DND-41 (cell line): ENCODE data around the gene MMP24.

Source experiments
- ATAC-seq: fragments of 200-7000 bp; cut with Tn5 transposase; 3 replicates; pipeline ENCODE4 v1.9.1; 2021; ENCODE audit warnings: low read depth; ENCODE audit not compliant: insufficient read depth
- DNase-seq: peaks from one replicate; pipeline ENCODE4 v3.0.0-alpha.2; 2020
- H2AFZ ChIP-seq: 2 replicates; pipeline ENCODE4 v1.6.0; 2012; ENCODE audit warnings: low read depth, low read length
- H3K27ac ChIP-seq: 2 replicates; pipeline ENCODE4 v1.5.1; 2012; ENCODE audit warnings: low read length, inconsistent platforms
- H3K27me3 ChIP-seq: fragments of 200-600 bp; sonication (generic); 2 replicates; pipeline ENCODE4 v1.6.0; 2012; ENCODE audit warnings: low read length, mild to moderate bottlenecking, inconsistent platforms; ENCODE audit not compliant: insufficient read depth, poor library complexity
- H3K36me3 ChIP-seq: 2 replicates; pipeline ENCODE4 v1.5.1; 2012; ENCODE audit warnings: low read length, inconsistent platforms; ENCODE audit not compliant: insufficient read depth
- H3K4me1 ChIP-seq: 2 replicates; pipeline ENCODE4 v1.5.1; 2012; ENCODE audit warnings: mild to moderate bottlenecking, low read length; ENCODE audit not compliant: insufficient read depth
- H3K4me2 ChIP-seq: 2 replicates; pipeline ENCODE4 v1.6.0; 2012; ENCODE audit warnings: mild to moderate bottlenecking, moderate library complexity, low read length, inconsistent platforms; ENCODE audit not compliant: insufficient read depth
- H3K4me3 ChIP-seq, 2 experiments: fragments of 200-600 bp in 1 of 2; shearing (Covaris generic) in 1 of 2; 2 replicates each; pipeline ENCODE4 v1.5.1; 2012 to 2016; ENCODE audit warnings: inconsistent platforms in 2 of 2, low read length in 2 of 2, mild to moderate bottlenecking in 2 of 2, low read depth in 1 of 2, moderate library complexity in 1 of 2
- H3K79me2 ChIP-seq: 2 replicates; pipeline ENCODE4 v1.6.0; 2012; ENCODE audit warnings: low read length, inconsistent platforms; ENCODE audit not compliant: insufficient read depth
- H3K9ac ChIP-seq: 2 replicates; pipeline ENCODE4 v1.6.0; 2012; ENCODE audit warnings: low read depth, mild to moderate bottlenecking, inconsistent platforms, low read length, moderate library complexity
- H3K9me3 ChIP-seq: 2 replicates; pipeline ENCODE4 v1.5.1; 2012; ENCODE audit warnings: low read length, moderate library complexity, mild to moderate bottlenecking, inconsistent platforms; ENCODE audit not compliant: insufficient read depth, severe bottlenecking
- H4K20me1 ChIP-seq: 2 replicates; pipeline ENCODE4 v1.6.0; 2012; ENCODE audit warnings: low read length; ENCODE audit not compliant: insufficient read depth
- EZH2 ChIP-seq: IDR thresholded peaks from 3 replicates; pipeline ENCODE4 v1.6.1; 2012; ENCODE audit warnings: borderline replicate concordance, low read depth, mild to moderate bottlenecking, moderate library complexity, low read length, inconsistent platforms; ENCODE audit not compliant: severe bottlenecking
- TF ChIP-seq, protein P1 (sequence below): IDR thresholded peaks from 2 replicates; pipeline ENCODE4 v1.5.1; 2012; ENCODE audit warnings: borderline replicate concordance, low read length, moderate library complexity, mild to moderate bottlenecking; ENCODE audit not compliant: poor library complexity, severe bottlenecking; ENCODE audit errors: extremely low read depth

Gene MMP24

DNA sequence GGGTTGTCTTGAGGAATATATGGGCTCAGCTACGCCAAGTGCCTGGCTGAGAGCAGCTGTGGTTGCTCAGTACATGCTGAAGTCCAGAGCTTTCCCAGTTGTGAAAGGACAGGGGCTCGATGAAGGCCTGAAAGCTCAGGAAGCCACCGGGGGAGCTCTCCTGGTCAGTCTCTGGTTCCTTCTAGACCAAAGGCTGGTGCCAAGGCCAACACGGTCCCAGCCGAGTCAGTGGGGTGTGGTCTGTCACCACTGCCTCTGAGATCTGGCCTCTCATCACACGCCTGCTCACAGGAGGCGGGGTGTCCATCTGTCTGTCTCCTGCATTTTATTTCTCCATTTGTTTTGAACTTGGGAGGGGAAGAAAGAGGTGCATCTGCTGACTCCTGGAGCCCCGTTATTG lies 70.7 kb downstream of the MMP24 start:
- no peak for DNase-seq

DNA sequence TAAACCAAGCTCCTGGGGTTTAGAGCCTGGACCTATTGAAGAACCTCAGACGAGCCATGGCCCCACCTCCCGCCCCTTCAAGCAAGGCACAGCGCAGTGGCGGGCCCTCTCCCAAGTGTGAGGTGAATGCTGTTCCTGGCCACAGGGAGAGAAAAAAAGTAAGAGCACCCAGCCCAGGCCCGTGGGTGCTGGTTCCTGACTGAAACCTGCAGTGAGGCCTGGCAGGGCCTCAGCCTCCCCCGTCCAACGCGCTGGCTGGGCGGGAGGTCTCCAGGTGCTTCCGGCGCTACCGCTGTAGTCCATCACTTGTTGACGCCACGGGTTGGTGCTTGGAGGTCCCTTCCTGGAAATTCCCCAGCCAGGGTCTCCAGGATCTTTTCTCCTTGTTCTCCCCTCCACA lies 71.2 kb downstream of the MMP24 start:
- Histone ChIP-seq H3K9ac (no peak overlapping the region), H3K27ac (no peak overlapping the region), H3K4me1 (no peaks in the 10 kb centered on the region), H3K4me2 (no peak overlapping the region), H3K36me3 (0 out of 2 replicates have a peak, but pooled peaks cover 6% of the 10 kb centered on the region), H2AFZ (no peak overlapping the region), H4K20me1 (no peaks in the 10 kb centered on the region), H3K79me2 (no peaks in the 10 kb centered on the region), H3K4me3 (no peak overlapping the region), H3K9me3 (no peaks in the 10 kb centered on the region), H3K27me3 (no peaks in the 10 kb centered on the region)
- DNase-seq (no peak), ATAC-seq (no peak)
- TF ChIP-seq, protein P1, sequence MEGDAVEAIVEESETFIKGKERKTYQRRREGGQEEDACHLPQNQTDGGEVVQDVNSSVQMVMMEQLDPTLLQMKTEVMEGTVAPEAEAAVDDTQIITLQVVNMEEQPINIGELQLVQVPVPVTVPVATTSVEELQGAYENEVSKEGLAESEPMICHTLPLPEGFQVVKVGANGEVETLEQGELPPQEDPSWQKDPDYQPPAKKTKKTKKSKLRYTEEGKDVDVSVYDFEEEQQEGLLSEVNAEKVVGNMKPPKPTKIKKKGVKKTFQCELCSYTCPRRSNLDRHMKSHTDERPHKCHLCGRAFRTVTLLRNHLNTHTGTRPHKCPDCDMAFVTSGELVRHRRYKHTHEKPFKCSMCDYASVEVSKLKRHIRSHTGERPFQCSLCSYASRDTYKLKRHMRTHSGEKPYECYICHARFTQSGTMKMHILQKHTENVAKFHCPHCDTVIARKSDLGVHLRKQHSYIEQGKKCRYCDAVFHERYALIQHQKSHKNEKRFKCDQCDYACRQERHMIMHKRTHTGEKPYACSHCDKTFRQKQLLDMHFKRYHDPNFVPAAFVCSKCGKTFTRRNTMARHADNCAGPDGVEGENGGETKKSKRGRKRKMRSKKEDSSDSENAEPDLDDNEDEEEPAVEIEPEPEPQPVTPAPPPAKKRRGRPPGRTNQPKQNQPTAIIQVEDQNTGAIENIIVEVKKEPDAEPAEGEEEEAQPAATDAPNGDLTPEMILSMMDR = no peak
- TF ChIP-seq EZH2 = no peak

More for the DNA sequence above, 70.7 kb downstream of the MMP24 start:
- Histone ChIP-seq H3K27ac (no peak overlapping the region), H3K4me2 (no peak overlapping the region), H3K79me2 (no peaks in the 10 kb centered on the region), H3K36me3 (0 out of 2 replicates have a peak, but pooled peaks cover 4% of the 10 kb centered on the region), H2AFZ (no peak overlapping the region), H3K4me3 (no peak overlapping the region), H4K20me1 (no peaks in the 10 kb centered on the region), H3K4me1 (no peaks in the 10 kb centered on the region), H3K27me3 (no peaks in the 10 kb centered on the region), H3K9me3 (no peaks in the 10 kb centered on the region), H3K9ac (no peak overlapping the region)
- ATAC-seq = no peak
- TF ChIP-seq, protein P1 = no peak
- TF ChIP-seq EZH2 = no peak

DNA sequence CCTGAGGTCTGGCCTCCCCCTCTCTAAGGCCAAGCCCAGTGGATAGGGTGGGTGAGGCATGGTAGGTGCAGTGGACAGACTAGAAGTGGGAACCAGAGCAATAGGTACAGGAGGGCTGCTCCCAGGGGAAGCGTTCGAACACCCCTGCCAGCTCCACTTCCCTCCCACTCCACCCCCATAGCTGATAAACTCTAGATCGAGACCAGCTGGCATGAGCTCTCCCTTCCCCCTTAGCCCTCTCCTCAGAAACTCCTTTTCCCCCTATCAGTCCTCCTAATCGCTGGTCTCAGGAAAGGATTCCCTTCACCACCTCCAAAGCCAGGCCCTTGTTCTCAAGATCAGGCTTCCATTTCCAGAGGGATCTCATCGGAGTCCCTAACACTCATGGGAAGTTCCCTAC lies 71.8 kb downstream of the MMP24 start:
- ATAC-seq (no peak; the same call in 2 of the 3 replicates), DNase-seq (no peak)
- Histone ChIP-seq H3K27me3 (no peaks in the 10 kb centered on the region), H3K4me1 (no peaks in the 10 kb centered on the region), H3K79me2 (no peaks in the 10 kb centered on the region), H3K36me3 (peaks cover 11% of the 10 kb centered on the region), H2AFZ (no peak overlapping the region), H3K4me2 (no peak overlapping the region), H3K27ac (no peak overlapping the region), H3K4me3 (no peak overlapping the region), H3K9me3 (no peaks in the 10 kb centered on the region), H4K20me1 (no peaks in the 10 kb centered on the region), H3K9ac (no peak overlapping the region)
- TF ChIP-seq EZH2 = no peak
- TF ChIP-seq, protein P1 = no peak

DNA sequence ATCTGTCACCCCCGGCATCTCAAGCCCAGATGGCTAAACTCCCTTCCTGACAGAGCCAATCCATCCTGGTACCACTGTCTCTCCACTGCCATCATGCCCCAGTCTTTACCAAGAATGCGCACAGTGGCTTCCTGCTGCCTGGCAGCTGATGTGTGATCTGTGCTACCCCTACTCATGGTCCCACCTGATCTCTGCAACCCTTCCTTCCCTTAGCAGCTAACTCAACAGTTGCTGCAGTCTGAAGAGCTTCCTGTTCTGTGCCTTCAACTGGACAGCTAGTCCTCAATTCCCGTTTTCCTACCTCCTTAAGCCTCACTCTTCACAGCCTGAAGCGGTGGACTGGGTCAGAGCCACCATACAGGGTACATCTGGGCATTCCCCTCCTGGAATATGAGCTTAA lies 73.3 kb downstream of the MMP24 start:
- Histone ChIP-seq H3K4me1 (no peaks in the 10 kb centered on the region), H3K27ac (no peak overlapping the region), H3K4me3 (no peak overlapping the region), H3K27me3 (no peaks in the 10 kb centered on the region), H3K9ac (no peak overlapping the region), H4K20me1 (no peaks in the 10 kb centered on the region), H3K4me2 (no peak overlapping the region), H3K9me3 (no peaks in the 10 kb centered on the region), H2AFZ (no peak overlapping the region), H3K36me3 (peaks cover 16% of the 10 kb centered on the region), H3K79me2 (no peaks in the 10 kb centered on the region)
- DNase-seq = no peak
- ATAC-seq = no peak
- no peak for TF ChIP-seq EZH2
- TF ChIP-seq, protein P1 = no peak
